NB4 (cell line): ENCODE measurements around the gene ADGRG4.

Experiments
- CTCF ChIP-seq: IDR thresholded peaks from one replicate; pipeline ENCODE4 v1.5.1; 2012; ENCODE audit warnings: low read depth, low read length
- MAX ChIP-seq: IDR thresholded peaks from 2 replicates; pipeline ENCODE4 v1.6.1; 2011; ENCODE audit warnings: low read depth, low read length
- POLR2A ChIP-seq: IDR thresholded peaks from 2 replicates; pipeline ENCODE4 v1.6.1; 2011; ENCODE audit warnings: mild to moderate bottlenecking; ENCODE audit not compliant: insufficient read length; ENCODE audit errors: extremely low read depth

- TF ChIP-seq CTCF (no peak), POLR2A (no peak), MAX (no peak)
Observed at GRCh38 chrX:136306182-136306581, 5.4 kb downstream of the ADGRG4 start.
